Right cardiac atrium (tissue), 5 donors: ENCODE measurements around the gene KAZN. TPM values are rescaled to one million over a fixed set of nuclear protein-coding genes. Genes with fewer than 3 reads are reported as not detected.

ENCODE experiments used
- ATAC-seq, 2 donors: fragments of 200-7000 bp; cut with Tn5 transposase; one replicate each; pipeline versions ENCODE4 v1.8.0 to v1.9.1; 2020; ENCODE audit warnings: moderate library complexity in 2 of 2, mild to moderate bottlenecking in 1 of 2
- DNase-seq, 3 donors: peaks; one replicate each; pipeline ENCODE4 v3.0.0-alpha.2; 2020
- H3K27ac ChIP-seq: one replicate; pipeline ENCODE4 v1.5.1; 2013; ENCODE audit warnings: mild to moderate bottlenecking, low read length, control low read depth, moderate library complexity
- H3K27me3 ChIP-seq: one replicate; pipeline ENCODE4 v1.6.1; 2013; ENCODE audit not compliant: control insufficient read depth, insufficient read depth
- H3K4me1 ChIP-seq: one replicate; pipeline ENCODE4 v1.6.1; 2013; ENCODE audit warnings: low read length; ENCODE audit not compliant: control insufficient read depth, insufficient read depth
- H3K4me3 ChIP-seq: one replicate; pipeline ENCODE4 v1.5.1; 2013; ENCODE audit warnings: low read length, control low read depth
- H3K9me3 ChIP-seq: one replicate; pipeline ENCODE4 v1.6.1; 2013; ENCODE audit warnings: low read length; ENCODE audit not compliant: control insufficient read depth
- whole genome bisulfite sequencing: extraction: QIAGEN DNeasy Blood & Tissue Kit; methylation state at CpG from one replicate; pipeline ENCODE4 v1.1.7; 2013; 5-methylcytosine and 5-hydroxymethylcytosine counted together
- intact Hi-C, 4 donors: fragments of 100-400 bp; cut with DNase I; formaldehyde crosslinking; loops; one replicate each; pipeline versions ENCODE4 v1.11.0 to v1.14.0; 2022 to 2023
- polyA plus RNA-seq: library from polyadenylated mRNA; stranded (reverse); fragments of 200-250 nt; gene quantifications from one replicate; pipeline ENCODE4 v1.2.3, GENCODE V29; 2013
- total RNA-seq, 4 donors: library from RNA; stranded (reverse); fragmentation: NEBNext Ultra II Directional; extraction: Animal tissue kit (Norgen Biotek cat#: 25700); gene quantifications; one replicate each; pipeline ENCODE4 v1.2.1, GENCODE V29; 2021
- donor health status: healthy with polysubstance abuse.
- donor health status: DM: no; HTN: yes; CAD: no.
- donor health status: DM: no; HTN: no; CAD: no.
- donor health status: DM: no; HTN: yes; CAD: no; lungs with severe emphysema.
- donor health status: DM: yes; HTN: yes; CAD: no.

The KAZN gene
- total and polyA plus RNA-seq, 5 donors = 3.7 to 14.9 (median 12.7) TPM

- DNase-seq (no peak), ATAC-seq (no peak)
- H3K27me3 ChIP-seq = no peaks in the 10 kb centered on the region
- no peak overlapping the region for H3K4me3 ChIP-seq
- H3K27ac ChIP-seq = no peak overlapping the region
- 74% methylated on average over 11 of the region's 11 CpGs for WGBS
- intact Hi-C loops = no loop called here
- no peaks in the 10 kb centered on the region for H3K4me1 ChIP-seq
- no peaks in the 10 kb centered on the region for H3K9me3 ChIP-seq
Measured at GRCh38 chr1:14659913-14660312, 61.4 kb downstream of the KAZN start.

GRCh38 chr1:14660801-14661200 is 62.3 kb downstream of the KAZN start:
- 39% methylated on average over 8 of the region's 8 CpGs for WGBS
- H3K4me1 ChIP-seq = no peaks in the 10 kb centered on the region
- DNase-seq = peak in 1 of 3 donors; percentile 26
- peak; percentile 30 to 61 for ATAC-seq
- no peaks in the 10 kb centered on the region for H3K27me3 ChIP-seq
- H3K4me3 ChIP-seq = no peak overlapping the region
- intact Hi-C loops = no loop called here
- H3K9me3 ChIP-seq = no peaks in the 10 kb centered on the region
- H3K27ac ChIP-seq = no peak overlapping the region

GRCh38 chr1:14661222-14661621 is 62.7 kb downstream of the KAZN start:
- Histone ChIP-seq H3K27me3 (no peaks in the 10 kb centered on the region), H3K4me1 (no peaks in the 10 kb centered on the region), H3K9me3 (no peaks in the 10 kb centered on the region), H3K27ac (no peak overlapping the region), H3K4me3 (no peak overlapping the region)
- no peak for DNase-seq
- 59% methylated on average over 2 of the region's 2 CpGs for WGBS
- peak; percentile 74 to 80 for ATAC-seq
- intact Hi-C loops = no loop called here

- no peak overlapping the region for H3K4me3 ChIP-seq
- H3K27me3 ChIP-seq = no peaks in the 10 kb centered on the region
- ATAC-seq (peak; percentile 51 to 70), DNase-seq (peak; percentile 38 to 63 (median 47))
- no peaks in the 10 kb centered on the region for H3K9me3 ChIP-seq
- no peaks in the 10 kb centered on the region for H3K4me1 ChIP-seq
- WGBS = 40% methylated on average over 9 of the region's 9 CpGs
- H3K27ac ChIP-seq = no peak overlapping the region
- intact Hi-C loops = no loop called here
Measured at GRCh38 chr1:14662116-14662515, 63.6 kb downstream of the KAZN start.

- Histone ChIP-seq H3K4me3 (no peak overlapping the region), H3K4me1 (no peaks in the 10 kb centered on the region), H3K9me3 (no peaks in the 10 kb centered on the region), H3K27me3 (no peaks in the 10 kb centered on the region), H3K27ac (no peak overlapping the region)
- ATAC-seq = no peak
- DNase-seq = no peak
- 88% methylated on average over 6 of the region's 6 CpGs for WGBS
- intact Hi-C loops = no loop called here
Measured at GRCh38 chr1:14663773-14664172, 65.3 kb downstream of the KAZN start.

- intact Hi-C loops = no loop called here
- no peaks in the 10 kb centered on the region for H3K4me1 ChIP-seq
- no peaks in the 10 kb centered on the region for H3K27me3 ChIP-seq
- no peak overlapping the region for H3K4me3 ChIP-seq
- H3K9me3 ChIP-seq = no peaks in the 10 kb centered on the region
- ATAC-seq = no peak
- 78% methylated on average over 6 of the region's 6 CpGs for WGBS
- DNase-seq = no peak
- H3K27ac ChIP-seq = no peak overlapping the region
Measured at GRCh38 chr1:14666373-14666772, 67.9 kb downstream of the KAZN start.

- 83% methylated on average over 15 of the region's 15 CpGs for WGBS
- Histone ChIP-seq H3K4me3 (no peak overlapping the region), H3K9me3 (no peaks in the 10 kb centered on the region), H3K4me1 (no peaks in the 10 kb centered on the region), H3K27ac (no peak overlapping the region), H3K27me3 (no peaks in the 10 kb centered on the region)
- ATAC-seq = no peak
- intact Hi-C loops = no loop called here
- no peak for DNase-seq
Measured at GRCh38 chr1:14666962-14667650, 68.6 kb downstream of the KAZN start.

- intact Hi-C loops = no loop called here
- Histone ChIP-seq H3K27ac (no peak overlapping the region), H3K27me3 (no peaks in the 10 kb centered on the region), H3K4me3 (no peak overlapping the region), H3K9me3 (no peaks in the 10 kb centered on the region), H3K4me1 (no peaks in the 10 kb centered on the region)
- 52% methylated on average over 4 of the region's 4 CpGs for WGBS
- ATAC-seq = no peak
- no peak for DNase-seq
Measured at GRCh38 chr1:14667651-14667984, 69.1 kb downstream of the KAZN start.

- intact Hi-C loops = no loop called here
- 66% methylated on average over 8 of the region's 8 CpGs for WGBS
- Histone ChIP-seq H3K4me1 (no peaks in the 10 kb centered on the region), H3K9me3 (no peaks in the 10 kb centered on the region), H3K27ac (no peak overlapping the region), H3K4me3 (no peak overlapping the region), H3K27me3 (no peaks in the 10 kb centered on the region)
- ATAC-seq (no peak), DNase-seq (no peak)
Measured at GRCh38 chr1:14668538-14668937, 70.1 kb downstream of the KAZN start.

- WGBS = 73% methylated on average over 4 of the region's 4 CpGs
- no peak for DNase-seq
- Histone ChIP-seq H3K9me3 (no peaks in the 10 kb centered on the region), H3K27ac (no peak overlapping the region), H3K4me3 (no peak overlapping the region), H3K27me3 (no peaks in the 10 kb centered on the region), H3K4me1 (no peaks in the 10 kb centered on the region)
- intact Hi-C loops = no loop called here
- no peak for ATAC-seq
Measured at GRCh38 chr1:14672005-14672404, 73.5 kb downstream of the KAZN start.

GRCh38 chr1:14674030-14674429 is 75.5 kb downstream of the KAZN start:
- Histone ChIP-seq H3K4me1 (no peaks in the 10 kb centered on the region), H3K27ac (no peak overlapping the region), H3K27me3 (no peaks in the 10 kb centered on the region), H3K9me3 (no peaks in the 10 kb centered on the region), H3K4me3 (no peak overlapping the region)
- WGBS = 43% methylated on average over 1 of the region's 1 CpG
- ATAC-seq (no peak), DNase-seq (no peak)
- intact Hi-C loops = no loop called here

GRCh38 chr1:14676400-14676799 is 77.9 kb downstream of the KAZN start:
- Histone ChIP-seq H3K4me1 (no peaks in the 10 kb centered on the region), H3K27ac (no peak overlapping the region), H3K4me3 (no peak overlapping the region), H3K9me3 (no peaks in the 10 kb centered on the region), H3K27me3 (no peaks in the 10 kb centered on the region)
- WGBS = 86% methylated on average over 4 of the region's 4 CpGs
- ATAC-seq = no peak
- no peak for DNase-seq
- intact Hi-C loops = no loop called here
